K562 (cell line): ENCODE measurements around the gene GNB2. TPM values are rescaled to one million over a fixed set of nuclear protein-coding genes. Genes with fewer than 3 reads are reported as not detected.
A peak's percentile ranks its signal among the peaks of the same experiment; 100 is the strongest.

ENCODE experiments used
- ATF7 ChIP-seq: fragments of 450-650 bp; IDR thresholded peaks from 2 replicates; pipeline ENCODE4 v1.7.1; 2014; ENCODE audit warnings: mild to moderate bottlenecking, moderate library complexity
- BRD4 ChIP-seq: fragments of 200-600 bp; sonication (generic); IDR thresholded peaks from 2 replicates; pipeline ENCODE4 v1.6.1; 2017; ENCODE audit warnings: inconsistent platforms
- DPF2 ChIP-seq: fragments of 450-650 bp; IDR thresholded peaks from 2 replicates; pipeline ENCODE4 v1.6.1; 2016
- EHMT2 ChIP-seq: fragments of 450-650 bp; IDR thresholded peaks from 2 replicates; pipeline ENCODE4 v1.6.1; 2018; ENCODE audit warnings: antibody characterized with exemption
- FOXA1 ChIP-seq: fragments of 450-650 bp; IDR thresholded peaks from 2 replicates; pipeline ENCODE4 v1.6.1; 2016; ENCODE audit warnings: mild to moderate bottlenecking, borderline replicate concordance
- JUN ChIP-seq, 2 experiments: sonication (generic) in 1 of 2; formaldehyde crosslinking in 1 of 2; IDR thresholded peaks; 2 replicates each; pipeline versions ENCODE4 v1.6.1 to v1.8.0; 2012 to 2022; ENCODE audit warnings: borderline replicate concordance in 2 of 2, mild to moderate bottlenecking in 2 of 2, improper control_type of control experiment in 1 of 2, low read depth in 1 of 2, low read length in 1 of 2, missing genetic modification reagents in 1 of 2
- JUND ChIP-seq, 2 experiments: IDR thresholded peaks; 2 replicates in 1 of 2; 3 replicates in 1 of 2; pipeline ENCODE4 v1.6.1; 2011; ENCODE audit warnings: borderline replicate concordance in 2 of 2, low read depth in 2 of 2, low read length in 2 of 2, improper control_type of control experiment in 1 of 2, missing biosample characterization in 1 of 2, missing genetic modification characterization in 1 of 2, missing genetic modification reagents in 1 of 2
- KLF1 ChIP-seq: fragments of 450-650 bp; IDR thresholded peaks from 2 replicates; pipeline ENCODE4 v1.6.1; 2016; ENCODE audit warnings: missing genetic modification characterization, missing compliant biosample characterization
- KLF16 ChIP-seq: IDR thresholded peaks from 2 replicates; pipeline ENCODE4 v1.6.1; 2016; ENCODE audit warnings: antibody characterized with exemption
- NELFE ChIP-seq: IDR thresholded peaks from 2 replicates; pipeline ENCODE4 v1.6.1; 2011; ENCODE audit warnings: mild to moderate bottlenecking; ENCODE audit not compliant: insufficient read depth, insufficient read length
- NR2F6 ChIP-seq: fragments of 450-650 bp; formaldehyde crosslinking; IDR thresholded peaks from 2 replicates; pipeline ENCODE4 v1.4.0; 2020; ENCODE audit warnings: mild to moderate bottlenecking
- SIX5 ChIP-seq, 2 experiments: IDR thresholded peaks; 2 replicates each; pipeline ENCODE4 v1.6.1; 2011; ENCODE audit warnings: low read length in 2 of 2, borderline replicate concordance in 1 of 2, low read depth in 1 of 2, mild to moderate bottlenecking in 1 of 2, moderate library complexity in 1 of 2; ENCODE audit not compliant: insufficient read depth in 1 of 2
- TAF9B ChIP-seq: fragments of 450-650 bp; IDR thresholded peaks from 2 replicates; pipeline ENCODE4 v1.6.1; 2018; ENCODE audit warnings: mild to moderate bottlenecking; ENCODE audit not compliant: partially characterized antibody
- YBX1 ChIP-seq: fragments of 450-650 bp; IDR thresholded peaks from 2 replicates; pipeline ENCODE4 v1.7.1; 2016; ENCODE audit warnings: mild to moderate bottlenecking
- ZNF121 ChIP-seq: sonication (generic); formaldehyde crosslinking; conservative IDR thresholded peaks from 2 replicates; pipeline ENCODE4 v1.8.0; 2022; ENCODE audit warnings: missing genetic modification reagents
- ZNF445 ChIP-seq: fragments of 250-450 bp; sonication (Bioruptor Pico); IDR thresholded peaks from 2 replicates; pipeline ENCODE4 v1.4.0; 2020; ENCODE audit warnings: low read depth, mild to moderate bottlenecking, moderate library complexity
- ZNF707 ChIP-seq: fragments of 250-450 bp; sonication (Bioruptor Pico); conservative IDR thresholded peaks from 2 replicates; pipeline ENCODE4 v1.8.0; 2022; ENCODE audit warnings: inconsistent platforms, mild to moderate bottlenecking, moderate library complexity
- ZNF75A ChIP-seq: fragments of 450-650 bp; formaldehyde crosslinking; IDR thresholded peaks from 2 replicates; pipeline ENCODE4 v1.4.0; 2020; ENCODE audit warnings: mild to moderate bottlenecking
- polyA plus RNA-seq, 8 experiments: library from polyadenylated mRNA; depleted of rRNA in 4 of 8; stranded (reverse) in 5 of 8; unstranded in 3 of 8; fragments of >200 nt; fragmentation: Nextera tagmentation in 2 of 8; fragmentation: Illumina TruSeq in 1 of 8; extraction: Ambion mirVana in 2 of 8; extraction: Trizol in 1 of 8; gene quantifications; 2 replicates each; pipeline versions ENCODE4 v1.2.1 to v1.2.3, GENCODE V29; 2011 to 2014; ENCODE audit warnings: inconsistent platforms in 1 of 8, missing spikeins in 1 of 8
- total RNA-seq, 7 experiments: library from RNA; depleted of rRNA in 6 of 7; stranded (reverse); fragments of >200 nt in 6 of 7; fragmentation: Illumina TruSeq in 2 of 7; extraction: Trizol in 2 of 7; gene quantifications; 2 replicates each; pipeline versions ENCODE4 v1.2.1 to v1.2.3, GENCODE V29; 2011 to 2021; ENCODE audit warnings: low replicate concordance in 1 of 7
- TF ChIP-seq, protein P1 (sequence below): fragments of 200-800 bp; sonication (Bioruptor generic); IDR thresholded peaks from 2 replicates; pipeline ENCODE4 v1.6.1; 2017; ENCODE audit warnings: missing genetic modification characterization, missing compliant biosample characterization
- TF ChIP-seq, protein P2 (sequence below): sonication (generic); formaldehyde crosslinking; IDR thresholded peaks from 2 replicates; pipeline ENCODE4 v1.8.1; 2023; ENCODE audit warnings: mild to moderate bottlenecking, missing genetic modification reagents
- TF ChIP-seq, protein P3 (sequence below), 3 experiments: fragments of 200-800 bp in 1 of 3; fragments of 250-450 bp in 1 of 3; fragments of 450-650 bp in 1 of 3; sonication (Bioruptor Pico) in 1 of 3; sonication (Bioruptor generic) in 1 of 3; formaldehyde crosslinking in 1 of 3; IDR thresholded peaks; 2 replicates each; pipeline versions ENCODE4 v1.6.1 to v1.8.0; 2016 to 2022; ENCODE audit warnings: mild to moderate bottlenecking in 2 of 3, missing genetic modification characterization in 2 of 3, missing compliant biosample characterization in 1 of 3, moderate library complexity in 1 of 3

Gene GNB2
- total and polyA plus RNA-seq, 9 of the 15 experiments (the other 6 are each of a cell fraction or from before 2014, with no cell fraction given): 0.65 to 320 (median 104) TPM

DNA sequence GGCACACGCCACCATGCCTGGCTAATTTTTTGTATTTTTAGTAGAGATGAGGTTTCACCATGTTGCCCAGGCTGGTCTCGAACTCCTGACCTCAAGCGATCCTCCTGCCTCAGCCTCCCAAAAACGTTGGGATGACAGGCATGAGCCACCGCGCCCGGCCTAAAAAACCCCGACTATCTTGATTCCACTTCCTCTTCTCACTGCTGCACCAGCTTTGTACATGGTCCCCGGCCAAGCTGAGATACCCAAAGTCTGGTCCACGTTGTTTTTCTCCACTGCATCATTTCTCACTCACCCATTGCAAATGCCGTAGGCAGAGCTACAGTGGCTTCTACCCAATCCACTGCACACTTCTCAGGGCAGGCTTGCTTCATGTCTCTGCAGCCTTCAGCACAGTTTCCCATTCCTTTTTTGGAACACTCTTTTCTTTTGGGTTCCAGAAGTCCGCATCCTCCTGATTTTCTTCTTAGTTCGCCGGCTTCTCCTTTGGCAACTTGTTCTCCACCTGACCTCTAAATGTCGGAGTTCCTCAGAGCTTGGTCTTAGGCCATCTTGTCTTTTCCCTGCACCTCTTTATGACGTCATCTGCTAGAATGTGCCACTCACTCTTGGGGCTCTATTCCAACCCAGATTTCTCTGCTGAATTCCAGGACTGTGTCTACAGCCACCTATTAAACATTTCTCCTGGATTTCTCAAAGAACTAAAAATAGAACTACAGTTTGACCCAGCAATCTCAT, 6.0 kb upstream of the GNB2 start (continued):
- TF ChIP-seq KLF16 (no peak), TAF9B (no peak), EHMT2 (no peak), ZNF121 (CRISPR knock-in tag) (no peak), BRD4 (no peak), YBX1 (no peak), ATF7 (peak; percentile 92), FOXA1 (no peak), ZNF75A (CRISPR knock-in tag) (no peak), JUND (IDR thresholded peaks at IDR 0.05; ENCODE audit: borderline replicate concordance, low read depth, low read length) (0 out of 2 replicates have a peak, but pooled peaks have one; percentile 32), JUND (tag; IDR thresholded peaks at IDR 0.05; ENCODE audit: borderline replicate concordance, low read depth, low read length) (no peak; the same call in 2 of the 3 replicates), ZNF445 (CRISPR knock-in tag) (no peak), JUN (IDR thresholded peaks at IDR 0.05; ENCODE audit: borderline replicate concordance, low read depth, low read length) (no peak), JUN (CRISPR knock-in tag; IDR thresholded peaks at IDR 0.05; ENCODE audit: borderline replicate concordance) (no peak), NR2F6 (CRISPR knock-in tag) (no peak), ZNF707 (CRISPR knock-in tag) (no peak), DPF2 (no peak), KLF1 (tag) (no peak), NELFE (no peak), SIX5 (IDR thresholded peaks at IDR 0.05; ENCODE audit: borderline replicate concordance in 1 of 2, insufficient read depth in 1 of 2, low read depth in 1 of 2, low read length in 2 of 2) (peak in 1 of 2 experiments; percentile 3; a peak in 1 of 4 replicates)
- TF ChIP-seq, protein P1, sequence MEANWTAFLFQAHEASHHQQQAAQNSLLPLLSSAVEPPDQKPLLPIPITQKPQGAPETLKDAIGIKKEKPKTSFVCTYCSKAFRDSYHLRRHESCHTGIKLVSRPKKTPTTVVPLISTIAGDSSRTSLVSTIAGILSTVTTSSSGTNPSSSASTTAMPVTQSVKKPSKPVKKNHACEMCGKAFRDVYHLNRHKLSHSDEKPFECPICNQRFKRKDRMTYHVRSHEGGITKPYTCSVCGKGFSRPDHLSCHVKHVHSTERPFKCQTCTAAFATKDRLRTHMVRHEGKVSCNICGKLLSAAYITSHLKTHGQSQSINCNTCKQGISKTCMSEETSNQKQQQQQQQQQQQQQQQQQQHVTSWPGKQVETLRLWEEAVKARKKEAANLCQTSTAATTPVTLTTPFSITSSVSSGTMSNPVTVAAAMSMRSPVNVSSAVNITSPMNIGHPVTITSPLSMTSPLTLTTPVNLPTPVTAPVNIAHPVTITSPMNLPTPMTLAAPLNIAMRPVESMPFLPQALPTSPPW (CRISPR knock-in tag): no peak
- TF ChIP-seq, protein P2, sequence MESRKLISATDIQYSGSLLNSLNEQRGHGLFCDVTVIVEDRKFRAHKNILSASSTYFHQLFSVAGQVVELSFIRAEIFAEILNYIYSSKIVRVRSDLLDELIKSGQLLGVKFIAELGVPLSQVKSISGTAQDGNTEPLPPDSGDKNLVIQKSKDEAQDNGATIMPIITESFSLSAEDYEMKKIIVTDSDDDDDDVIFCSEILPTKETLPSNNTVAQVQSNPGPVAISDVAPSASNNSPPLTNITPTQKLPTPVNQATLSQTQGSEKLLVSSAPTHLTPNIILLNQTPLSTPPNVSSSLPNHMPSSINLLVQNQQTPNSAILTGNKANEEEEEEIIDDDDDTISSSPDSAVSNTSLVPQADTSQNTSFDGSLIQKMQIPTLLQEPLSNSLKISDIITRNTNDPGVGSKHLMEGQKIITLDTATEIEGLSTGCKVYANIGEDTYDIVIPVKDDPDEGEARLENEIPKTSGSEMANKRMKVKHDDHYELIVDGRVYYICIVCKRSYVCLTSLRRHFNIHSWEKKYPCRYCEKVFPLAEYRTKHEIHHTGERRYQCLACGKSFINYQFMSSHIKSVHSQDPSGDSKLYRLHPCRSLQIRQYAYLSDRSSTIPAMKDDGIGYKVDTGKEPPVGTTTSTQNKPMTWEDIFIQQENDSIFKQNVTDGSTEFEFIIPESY: no peak
- TF ChIP-seq, protein P3, sequence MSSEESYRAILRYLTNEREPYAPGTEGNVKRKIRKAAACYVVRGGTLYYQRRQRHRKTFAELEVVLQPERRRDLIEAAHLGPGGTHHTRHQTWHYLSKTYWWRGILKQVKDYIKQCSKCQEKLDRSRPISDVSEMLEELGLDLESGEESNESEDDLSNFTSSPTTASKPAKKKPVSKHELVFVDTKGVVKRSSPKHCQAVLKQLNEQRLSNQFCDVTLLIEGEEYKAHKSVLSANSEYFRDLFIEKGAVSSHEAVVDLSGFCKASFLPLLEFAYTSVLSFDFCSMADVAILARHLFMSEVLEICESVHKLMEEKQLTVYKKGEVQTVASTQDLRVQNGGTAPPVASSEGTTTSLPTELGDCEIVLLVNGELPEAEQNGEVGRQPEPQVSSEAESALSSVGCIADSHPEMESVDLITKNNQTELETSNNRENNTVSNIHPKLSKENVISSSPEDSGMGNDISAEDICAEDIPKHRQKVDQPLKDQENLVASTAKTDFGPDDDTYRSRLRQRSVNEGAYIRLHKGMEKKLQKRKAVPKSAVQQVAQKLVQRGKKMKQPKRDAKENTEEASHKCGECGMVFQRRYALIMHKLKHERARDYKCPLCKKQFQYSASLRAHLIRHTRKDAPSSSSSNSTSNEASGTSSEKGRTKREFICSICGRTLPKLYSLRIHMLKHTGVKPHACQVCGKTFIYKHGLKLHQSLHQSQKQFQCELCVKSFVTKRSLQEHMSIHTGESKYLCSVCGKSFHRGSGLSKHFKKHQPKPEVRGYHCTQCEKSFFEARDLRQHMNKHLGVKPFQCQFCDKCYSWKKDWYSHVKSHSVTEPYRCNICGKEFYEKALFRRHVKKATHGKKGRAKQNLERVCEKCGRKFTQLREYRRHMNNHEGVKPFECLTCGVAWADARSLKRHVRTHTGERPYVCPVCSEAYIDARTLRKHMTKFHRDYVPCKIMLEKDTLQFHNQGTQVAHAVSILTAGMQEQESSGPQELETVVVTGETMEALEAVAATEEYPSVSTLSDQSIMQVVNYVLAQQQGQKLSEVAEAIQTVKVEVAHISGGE (CRISPR knock-in tag; IDR thresholded peaks at IDR 0.05): 0 out of 6 replicates have a peak, but pooled peaks of 1 of the 3 experiments have one; percentile 35
